Stimulated activated CD8-positive, alpha-beta memory T cell treated with anti-CD3 and anti-CD28 coated beads, Interleukin-4, amount 100 ng/mL, for 24 hours (primary cell): ENCODE measurements around the gene B4GALT5.
A peak's percentile ranks its signal among the peaks of the same experiment; 100 is the strongest.
"Not testable (repeated sequence)": the region's sequence is repeated elsewhere in the genome, so short reads cannot be mapped to it uniquely, and the experiment has no call there.

Experiments
- DNase-seq: peaks from one replicate; pipeline ENCODE4 v3.0.0-alpha.2; 2020; ENCODE audit warnings: low read depth

The B4GALT5 gene

GRCh38 chr20:49628280-49628679 lies 85.4 kb downstream of the B4GALT5 start:
- not testable (repeated sequence) for DNase-seq

GRCh38 chr20:49627329-49627761 lies 86.3 kb downstream of the B4GALT5 start:
- no peak for DNase-seq

- not testable (repeated sequence) for DNase-seq
These were observed 88.7 kb downstream of the B4GALT5 start for GRCh38 chr20:49624988-49625387.

- DNase-seq: no peak
These were observed 89.4 kb downstream of the B4GALT5 start for GRCh38 chr20:49624317-49624716.

- no peak for DNase-seq
These were observed 91.4 kb downstream of the B4GALT5 start for GRCh38 chr20:49622243-49622642.

- DNase-seq: no peak
These were observed 93.1 kb downstream of the B4GALT5 start for GRCh38 chr20:49620364-49621240.

- no peak for DNase-seq
These were observed 94.3 kb downstream of the B4GALT5 start for GRCh38 chr20:49619113-49620048.

GRCh38 chr20:49618289-49618688 lies 95.4 kb downstream of the B4GALT5 start:
- no peak for DNase-seq

GRCh38 chr20:49617394-49617793 lies 96.3 kb downstream of the B4GALT5 start:
- DNase-seq: not testable (repeated sequence)

GRCh38 chr20:49616154-49617007 lies 97.3 kb downstream of the B4GALT5 start:
- no peak for DNase-seq

- DNase-seq: no peak
These were observed 98.1 kb downstream of the B4GALT5 start for GRCh38 chr20:49615401-49616153.

GRCh38 chr20:49615051-49615400 lies 98.7 kb downstream of the B4GALT5 start:
- DNase-seq: not testable (repeated sequence)

GRCh38 chr20:49614338-49615050 lies 99.2 kb downstream of the B4GALT5 start:
- no peak for DNase-seq

GRCh38 chr20:49612127-49612738 lies 101.4 kb downstream of the B4GALT5 start:
- DNase-seq: no peak

GRCh38 chr20:49611539-49612126 lies 102.0 kb downstream of the B4GALT5 start:
- DNase-seq: not testable (repeated sequence)

- peak; percentile 64 for DNase-seq
These were observed 102.8 kb downstream of the B4GALT5 start for GRCh38 chr20:49610691-49611538.

GRCh38 chr20:49608752-49609670 lies 104.7 kb downstream of the B4GALT5 start:
- DNase-seq: peak; percentile 67
